ENCODE data around the gene ALDH1L2. TPM values are rescaled to one million over a fixed set of nuclear protein-coding genes. Genes with fewer than 3 reads are reported as not detected.

ALDH1L2 gene
- total RNA-seq, 1 donor from 2014 or later: 68.9 TPM

DNA sequence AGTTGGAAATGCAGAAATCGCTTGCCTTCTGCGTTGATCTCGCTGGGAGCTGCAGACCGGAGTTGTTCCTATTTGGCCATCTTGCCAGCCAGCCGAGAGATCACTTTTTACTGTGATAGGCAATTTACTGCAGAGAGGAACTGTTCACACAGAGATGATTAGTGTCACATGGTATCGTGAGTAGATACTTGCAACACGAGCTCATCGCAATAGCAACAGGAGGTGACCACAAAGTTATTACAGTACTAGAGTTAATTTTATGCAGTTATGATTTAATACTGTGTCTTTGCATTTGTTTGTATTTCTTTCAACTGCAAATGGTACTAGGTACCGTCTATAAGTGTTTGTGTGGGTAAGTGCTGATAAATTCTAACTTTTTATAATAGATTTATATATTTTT lies 70.4 kb downstream of the ALDH1L2 start:
- Histone ChIP-seq H3K9me3 (peaks cover 0 to 5% of the 10 kb centered on the region in 2 donors), H3K4me3 (no peak overlapping the region), H3K36me3 (peaks cover 14 to 36% of the 10 kb centered on the region in 2 donors), H3K27ac (no peak overlapping the region), H3K4me1 (no peaks in the 10 kb centered on the region), H3K27me3 (no peaks in the 10 kb centered on the region)
- TF ChIP-seq, protein P1, sequence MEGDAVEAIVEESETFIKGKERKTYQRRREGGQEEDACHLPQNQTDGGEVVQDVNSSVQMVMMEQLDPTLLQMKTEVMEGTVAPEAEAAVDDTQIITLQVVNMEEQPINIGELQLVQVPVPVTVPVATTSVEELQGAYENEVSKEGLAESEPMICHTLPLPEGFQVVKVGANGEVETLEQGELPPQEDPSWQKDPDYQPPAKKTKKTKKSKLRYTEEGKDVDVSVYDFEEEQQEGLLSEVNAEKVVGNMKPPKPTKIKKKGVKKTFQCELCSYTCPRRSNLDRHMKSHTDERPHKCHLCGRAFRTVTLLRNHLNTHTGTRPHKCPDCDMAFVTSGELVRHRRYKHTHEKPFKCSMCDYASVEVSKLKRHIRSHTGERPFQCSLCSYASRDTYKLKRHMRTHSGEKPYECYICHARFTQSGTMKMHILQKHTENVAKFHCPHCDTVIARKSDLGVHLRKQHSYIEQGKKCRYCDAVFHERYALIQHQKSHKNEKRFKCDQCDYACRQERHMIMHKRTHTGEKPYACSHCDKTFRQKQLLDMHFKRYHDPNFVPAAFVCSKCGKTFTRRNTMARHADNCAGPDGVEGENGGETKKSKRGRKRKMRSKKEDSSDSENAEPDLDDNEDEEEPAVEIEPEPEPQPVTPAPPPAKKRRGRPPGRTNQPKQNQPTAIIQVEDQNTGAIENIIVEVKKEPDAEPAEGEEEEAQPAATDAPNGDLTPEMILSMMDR (IDR thresholded peaks at IDR 0.05): no peak
- no peak for DNase-seq (ENCODE audit: low spot score in 2 of 2)
- intact Hi-C loops (cut with DNase I): no loop called here

DNA sequence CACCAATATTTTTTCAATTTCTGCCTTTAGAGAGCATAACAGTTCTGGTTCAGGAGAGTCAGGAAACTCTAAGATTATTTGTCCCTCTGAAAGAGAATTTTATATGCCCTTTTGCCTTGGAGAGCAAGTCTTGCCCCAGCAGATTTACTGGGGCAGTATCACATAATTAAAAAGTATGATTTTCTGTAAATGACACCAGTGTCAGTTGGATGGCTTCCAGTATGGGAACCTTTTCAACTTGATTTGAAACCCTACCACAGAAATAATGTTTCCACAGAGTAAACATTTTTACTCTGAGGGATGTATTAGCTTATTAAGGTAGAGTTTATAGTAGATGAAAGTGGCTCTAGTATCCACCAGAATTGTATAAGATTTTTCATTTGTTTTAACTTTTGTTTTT lies 82.8 kb downstream of the ALDH1L2 start:
- intact Hi-C loops (cut with DNase I): no loop called here

DNA sequence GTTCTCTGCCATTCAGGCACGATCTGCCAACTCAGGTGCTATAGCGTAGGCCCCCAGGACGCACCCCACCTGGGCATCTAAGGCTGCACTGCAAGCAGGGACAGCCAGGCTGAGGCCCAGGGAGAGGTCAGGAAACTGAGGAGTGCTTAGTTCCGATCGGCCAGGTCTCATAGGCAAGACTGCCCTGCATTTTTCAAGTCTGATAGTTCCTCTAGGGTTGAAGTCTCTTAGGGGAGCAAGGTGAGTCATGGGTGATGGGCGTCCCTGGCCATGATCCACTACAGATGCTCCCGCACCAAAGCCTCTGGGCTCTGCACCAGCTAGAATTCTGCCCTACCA lies 84.9 kb downstream of the ALDH1L2 start:
- no peak for DNase-seq (ENCODE audit: low spot score in 2 of 2)
- TF ChIP-seq, protein P1 (IDR thresholded peaks at IDR 0.05): no peak
- no peaks in the 10 kb centered on the region for H3K4me1 ChIP-seq
- H3K9me3 ChIP-seq: no peaks in the 10 kb centered on the region
- H3K27me3 ChIP-seq: no peaks in the 10 kb centered on the region
- no peak overlapping the region for H3K4me3 ChIP-seq
- no peak overlapping the region for H3K27ac ChIP-seq
- intact Hi-C loops (cut with DNase I): no loop called here
- H3K36me3 ChIP-seq: peaks cover 19 to 61% of the 10 kb centered on the region in 2 donors

More for the DNA sequence above, 82.8 kb downstream of the ALDH1L2 start:
- no peaks in the 10 kb centered on the region for H3K4me1 ChIP-seq
- H3K36me3 ChIP-seq: peaks cover 6 to 54% of the 10 kb centered on the region in 2 donors
- no peak for DNase-seq (ENCODE audit: low spot score in 2 of 2)
- H3K4me3 ChIP-seq: no peak overlapping the region
- TF ChIP-seq, protein P1 (IDR thresholded peaks at IDR 0.05): no peak
- H3K27ac ChIP-seq: no peak overlapping the region
- no peaks in the 10 kb centered on the region for H3K27me3 ChIP-seq
- H3K9me3 ChIP-seq: no peaks in the 10 kb centered on the region

DNA sequence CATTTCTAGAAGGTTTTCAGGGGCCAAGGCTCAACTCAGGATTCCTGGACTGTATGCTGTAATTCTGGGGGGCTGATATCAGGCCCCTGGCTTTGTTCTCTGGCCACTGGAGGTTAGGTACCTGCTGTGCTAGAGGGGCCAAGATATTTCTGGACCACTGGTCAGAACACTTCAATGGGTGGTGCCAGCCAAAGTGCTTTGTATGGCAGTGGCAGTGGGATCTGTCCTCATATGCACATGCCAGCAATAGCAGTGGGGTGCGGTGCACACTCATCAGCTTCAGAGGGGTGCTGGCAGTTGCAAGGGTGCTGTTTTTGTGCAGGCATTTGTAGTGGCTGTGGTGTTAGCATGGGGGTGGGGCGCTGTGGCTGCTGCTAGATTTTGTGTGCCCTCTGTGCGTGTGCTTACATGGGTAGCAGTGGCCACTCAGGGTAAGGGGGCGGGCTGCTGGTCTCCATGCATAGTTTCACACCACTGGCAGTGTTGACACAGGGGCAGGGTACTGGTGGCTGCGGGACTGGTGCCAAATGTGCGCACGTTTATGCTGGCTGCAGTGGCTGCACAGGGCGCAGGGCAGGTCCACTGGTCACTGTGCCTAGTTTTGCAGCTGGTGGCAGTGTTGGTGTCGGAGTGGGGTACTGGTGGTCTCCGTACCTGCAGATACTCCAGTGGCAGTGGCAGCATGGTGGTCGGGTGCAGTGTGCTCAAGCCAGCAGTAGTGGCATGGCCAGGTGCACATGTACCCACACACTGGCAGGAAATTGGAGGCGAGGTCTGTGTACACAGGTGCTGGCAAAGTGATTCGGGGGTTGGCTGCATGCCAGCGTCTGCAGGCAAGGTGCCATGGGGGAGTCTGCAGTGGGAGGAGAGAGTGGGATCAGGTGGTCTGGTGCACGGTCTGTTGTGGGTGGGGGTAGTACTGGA lies 85.6 kb downstream of the ALDH1L2 start:
- no peak overlapping the region for H3K27ac ChIP-seq
- intact Hi-C loops (cut with DNase I): no loop called here

DNA sequence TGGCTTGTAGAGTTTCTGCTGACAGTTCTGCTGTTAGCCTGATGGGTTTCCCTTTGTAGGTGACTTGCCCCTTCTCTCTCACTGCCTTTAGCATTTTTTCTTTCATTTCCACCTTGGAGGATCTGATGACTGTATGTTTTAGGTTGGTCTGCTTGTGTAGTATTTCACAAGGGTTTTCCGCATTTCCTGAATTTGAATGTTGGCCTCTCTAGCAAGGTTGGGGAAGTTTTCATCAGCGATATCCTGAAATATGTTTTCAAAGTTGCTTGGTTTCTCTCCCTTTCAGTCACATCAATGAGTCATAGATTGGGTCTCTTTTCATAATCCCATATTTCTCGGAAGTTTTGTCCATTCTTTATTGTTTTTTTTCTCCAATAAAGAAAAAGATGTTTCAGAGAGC lies 86.7 kb downstream of the ALDH1L2 start:
- Histone ChIP-seq H3K36me3 (peaks cover 25 to 58% of the 10 kb centered on the region in 2 donors), H3K4me1 (no peaks in the 10 kb centered on the region), H3K4me3 (no peak overlapping the region), H3K9me3 (no peaks in the 10 kb centered on the region), H3K27ac (no peak overlapping the region), H3K27me3 (no peaks in the 10 kb centered on the region)
- DNase-seq (ENCODE audit: low spot score in 2 of 2): no peak
- TF ChIP-seq, protein P1 (IDR thresholded peaks at IDR 0.05): no peak
- intact Hi-C loops (cut with DNase I): no loop called here

More for the DNA sequence above, 85.6 kb downstream of the ALDH1L2 start:
- Histone ChIP-seq H3K9me3 (no peaks in the 10 kb centered on the region), H3K4me3 (no peak overlapping the region), H3K27me3 (no peaks in the 10 kb centered on the region), H3K4me1 (no peaks in the 10 kb centered on the region), H3K36me3 (peaks cover 22 to 60% of the 10 kb centered on the region in 2 donors)
- TF ChIP-seq, protein P1 (IDR thresholded peaks at IDR 0.05): no peak
- DNase-seq (ENCODE audit: low spot score in 2 of 2): no peak
